Activated gamma-delta T cell (primary cell): ENCODE data around the gene GRM1.

ENCODE experiments used
- DNase-seq: peaks from one replicate; lab custom pipeline; 2025; lab: John Stamatoyannopoulos, UW

Gene GRM1

DNA sequence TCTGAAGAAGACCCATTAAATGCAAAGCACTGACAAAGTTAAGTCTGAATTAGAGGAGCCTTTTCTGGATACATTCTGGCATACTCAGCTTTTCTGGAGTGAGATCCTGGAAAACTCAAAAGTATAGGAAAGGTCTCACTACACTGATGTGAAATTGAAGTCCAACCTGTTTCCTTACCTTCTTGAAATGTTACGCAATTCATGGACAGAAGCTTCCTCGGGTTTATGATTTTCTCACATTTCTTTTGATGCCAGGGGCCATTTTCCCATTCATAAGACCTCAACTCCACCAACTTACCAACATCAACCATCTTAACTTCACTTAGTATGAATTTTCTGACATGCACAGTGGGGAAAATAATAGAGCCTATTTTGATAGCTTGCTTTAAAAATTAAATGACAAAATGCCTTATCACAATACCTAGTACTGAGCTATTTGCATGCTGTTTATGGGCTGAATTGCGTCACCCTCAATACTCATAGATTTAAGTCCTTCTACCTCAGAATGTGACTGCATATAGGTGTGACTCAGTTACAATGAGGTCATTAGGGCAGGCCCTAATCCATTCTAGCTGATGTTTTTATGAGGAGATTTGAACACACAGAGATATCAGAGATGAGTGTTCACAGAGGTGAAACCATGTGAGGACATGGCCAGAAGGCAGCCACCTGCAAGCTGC, 441.4 kb downstream of the GRM1 start:
- no peak for DNase-seq

DNA sequence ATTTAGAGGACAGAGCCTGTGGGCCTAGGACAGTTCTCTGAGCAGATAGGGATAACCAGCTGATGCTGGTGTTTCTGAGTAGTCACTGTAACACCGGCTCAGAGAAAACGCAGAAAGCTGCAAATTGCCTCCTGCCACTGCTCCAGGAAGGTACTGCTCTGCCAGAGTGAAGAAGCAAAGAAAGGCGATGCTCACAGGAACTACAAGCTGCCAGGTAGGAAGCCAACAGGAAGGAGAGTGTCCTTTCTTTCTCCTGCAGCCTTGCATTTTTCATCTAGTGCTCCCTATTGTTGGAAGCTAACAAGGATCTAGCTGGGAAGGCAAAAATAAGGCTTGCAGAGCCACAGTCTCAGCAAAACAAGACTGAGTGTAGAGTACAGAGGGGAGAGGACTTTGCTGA, 444.1 kb downstream of the GRM1 start:
- no peak for DNase-seq

DNA sequence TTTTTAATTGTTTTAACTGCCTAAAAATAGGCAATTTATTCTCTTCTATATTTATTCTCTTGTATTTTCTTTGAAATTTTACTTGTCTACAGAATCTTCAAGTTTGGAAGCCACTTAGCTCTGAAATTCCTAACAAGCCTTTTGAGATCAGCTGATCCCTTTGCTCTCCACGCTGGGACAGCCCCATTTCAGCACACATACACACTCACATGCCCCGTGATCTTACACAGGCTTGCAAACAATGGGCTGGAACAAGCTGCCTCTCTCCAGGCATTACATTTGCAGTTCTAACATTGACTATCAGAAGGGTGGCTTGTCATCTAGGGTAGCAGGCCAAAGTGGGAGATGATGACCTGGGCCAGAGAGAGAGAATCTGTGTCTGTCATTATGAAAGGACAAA, 452.7 kb downstream of the GRM1 start:
- no peak for DNase-seq

DNA sequence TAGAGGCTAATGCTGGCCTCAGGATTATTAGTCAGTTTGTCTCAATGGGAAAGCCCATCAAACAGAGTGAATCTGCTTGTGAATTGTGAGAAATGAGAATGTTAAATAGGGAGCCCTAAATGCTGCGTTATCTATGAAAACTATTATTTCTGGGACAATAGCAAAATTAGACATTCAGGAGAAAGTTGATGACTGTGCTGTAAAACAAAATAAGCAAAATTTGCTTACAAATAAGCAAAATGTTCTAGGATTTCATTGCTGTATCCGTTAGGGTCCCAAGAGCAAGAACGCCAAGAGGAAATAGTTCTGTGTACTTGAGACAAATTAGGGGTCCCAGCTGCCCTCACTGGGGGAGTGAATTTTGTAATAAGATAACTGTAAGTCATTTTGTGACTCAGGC, 455.5 kb downstream of the GRM1 start:
- DNase-seq = no peak
